Measurements from ENCODE around the gene AKT3.

DNA sequence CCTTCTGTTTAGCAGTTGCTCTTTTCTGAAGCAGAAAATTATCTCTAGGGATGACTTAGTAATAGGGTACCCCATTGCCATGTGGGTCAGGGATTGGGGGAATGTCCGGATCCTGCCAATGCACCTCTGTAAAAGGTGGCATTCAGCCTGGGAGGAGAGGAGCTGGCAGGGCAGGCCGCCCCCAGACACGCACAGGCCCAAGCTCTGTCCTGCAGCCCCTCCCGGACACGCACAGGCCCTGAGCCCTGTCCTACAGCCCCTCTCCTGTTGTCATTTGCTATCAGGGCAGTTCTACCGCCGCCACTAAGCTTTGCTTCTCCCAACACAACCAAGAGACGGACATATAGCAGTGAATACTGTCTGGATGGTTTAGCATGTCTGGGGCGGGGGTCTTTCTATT lies 375.1 kb downstream of the AKT3 start:
- TF ChIP-seq JUNB (IDR thresholded peaks at IDR 0.05; ENCODE audit: unreplicated experiment) (no peak), STAT1 (IDR thresholded peaks at IDR 0.05; ENCODE audit: unreplicated experiment) (no peak), POLR2AphosphoS5 (IDR thresholded peaks at IDR 0.05; ENCODE audit: low read depth) (no peak), EZH2phosphoT487 (IDR thresholded peaks at IDR 0.05; ENCODE audit: unreplicated experiment) (no peak), EZH2 (IDR thresholded peaks at IDR 0.05; ENCODE audit: low read depth, unreplicated experiment) (no peak), CREB1 (CRISPR knock-in tag; IDR thresholded peaks at IDR 0.05; ENCODE audit: low read depth) (no peak)
- TF ChIP-seq, protein P1, sequence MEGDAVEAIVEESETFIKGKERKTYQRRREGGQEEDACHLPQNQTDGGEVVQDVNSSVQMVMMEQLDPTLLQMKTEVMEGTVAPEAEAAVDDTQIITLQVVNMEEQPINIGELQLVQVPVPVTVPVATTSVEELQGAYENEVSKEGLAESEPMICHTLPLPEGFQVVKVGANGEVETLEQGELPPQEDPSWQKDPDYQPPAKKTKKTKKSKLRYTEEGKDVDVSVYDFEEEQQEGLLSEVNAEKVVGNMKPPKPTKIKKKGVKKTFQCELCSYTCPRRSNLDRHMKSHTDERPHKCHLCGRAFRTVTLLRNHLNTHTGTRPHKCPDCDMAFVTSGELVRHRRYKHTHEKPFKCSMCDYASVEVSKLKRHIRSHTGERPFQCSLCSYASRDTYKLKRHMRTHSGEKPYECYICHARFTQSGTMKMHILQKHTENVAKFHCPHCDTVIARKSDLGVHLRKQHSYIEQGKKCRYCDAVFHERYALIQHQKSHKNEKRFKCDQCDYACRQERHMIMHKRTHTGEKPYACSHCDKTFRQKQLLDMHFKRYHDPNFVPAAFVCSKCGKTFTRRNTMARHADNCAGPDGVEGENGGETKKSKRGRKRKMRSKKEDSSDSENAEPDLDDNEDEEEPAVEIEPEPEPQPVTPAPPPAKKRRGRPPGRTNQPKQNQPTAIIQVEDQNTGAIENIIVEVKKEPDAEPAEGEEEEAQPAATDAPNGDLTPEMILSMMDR (conservative IDR thresholded peaks at IDR 0.05; ENCODE audit: low read depth in 2 of 2) = no peak
- TF ChIP-seq, protein P2, sequence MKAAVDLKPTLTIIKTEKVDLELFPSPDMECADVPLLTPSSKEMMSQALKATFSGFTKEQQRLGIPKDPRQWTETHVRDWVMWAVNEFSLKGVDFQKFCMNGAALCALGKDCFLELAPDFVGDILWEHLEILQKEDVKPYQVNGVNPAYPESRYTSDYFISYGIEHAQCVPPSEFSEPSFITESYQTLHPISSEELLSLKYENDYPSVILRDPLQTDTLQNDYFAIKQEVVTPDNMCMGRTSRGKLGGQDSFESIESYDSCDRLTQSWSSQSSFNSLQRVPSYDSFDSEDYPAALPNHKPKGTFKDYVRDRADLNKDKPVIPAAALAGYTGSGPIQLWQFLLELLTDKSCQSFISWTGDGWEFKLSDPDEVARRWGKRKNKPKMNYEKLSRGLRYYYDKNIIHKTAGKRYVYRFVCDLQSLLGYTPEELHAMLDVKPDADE (IDR thresholded peaks at IDR 0.05) = no peak

Measured in GM23338 (cell line).